ENCODE data around the gene GATD1. TPM values are rescaled to one million over a fixed set of nuclear protein-coding genes. Genes with fewer than 3 reads are reported as not detected.

The GATD1 gene
- total and polyA plus RNA-seq, 10 of the 15 experiments (the other 5 are each of a cell fraction or from before 2014, with no cell fraction given): 1.2 to 92.6 (median 22.3) TPM

DNA sequence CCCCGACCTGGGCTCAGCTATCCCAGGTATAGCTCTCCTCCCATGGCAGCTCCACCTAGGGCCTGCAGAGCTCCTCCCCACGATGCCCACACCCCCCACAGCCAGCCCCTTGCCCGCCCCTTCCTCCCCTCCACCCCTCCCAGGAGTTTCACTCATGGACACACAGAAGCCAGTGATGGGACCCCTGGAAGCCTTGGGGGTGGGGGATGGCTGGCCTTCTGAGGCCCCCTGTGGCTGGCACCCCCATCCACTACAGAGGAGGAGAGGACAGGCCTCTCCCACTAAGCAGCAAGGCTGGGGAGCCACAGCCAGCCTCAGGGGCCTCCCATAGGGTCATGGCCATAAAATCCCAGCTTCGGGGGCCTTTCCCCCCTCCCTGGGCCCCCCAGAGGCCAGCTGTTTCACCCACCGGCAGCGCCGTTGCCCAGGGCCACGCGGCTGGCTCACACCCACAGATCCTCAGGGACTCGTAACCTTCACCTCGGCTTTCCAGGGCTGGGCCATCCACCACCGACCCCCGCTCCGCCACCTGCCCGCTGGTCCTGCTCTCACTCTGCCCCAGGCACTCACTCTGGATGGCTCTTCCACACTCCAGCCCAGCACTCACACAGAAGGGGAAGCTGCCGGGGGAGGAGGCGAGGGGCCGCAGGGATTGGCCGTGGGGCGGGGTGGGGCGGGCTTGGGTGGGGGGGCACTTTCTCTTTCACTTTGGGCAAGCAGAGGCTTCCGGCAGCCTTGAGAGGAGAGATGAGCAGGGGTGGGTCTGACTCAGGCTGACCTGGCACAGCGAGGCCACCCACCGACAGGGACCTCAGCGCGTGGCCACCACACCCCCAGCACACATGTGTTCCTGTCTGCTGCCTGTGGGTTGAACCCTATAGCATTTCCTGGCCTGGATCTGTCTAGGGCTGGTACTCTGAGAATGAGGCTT is 18.6 kb upstream of the GATD1 start:
- peak overlapping the region; percentile 97 for H3K4me3 ChIP-seq
- peaks cover 30% of the 10 kb centered on the region for H3K79me2 ChIP-seq (ENCODE audit: control insufficient read depth, insufficient read depth, low read length)
- peak; percentile 73 for ATAC-seq
- peak overlapping the region; percentile 100 for H3K4me2 ChIP-seq (ENCODE audit: control insufficient read depth, insufficient read depth)
- peak overlapping the region; percentile 80 for H3K9ac ChIP-seq (ENCODE audit: control insufficient read depth, insufficient read depth, low read length)
- ChIA-PET SMC1A (ENCODE audit: uncharacterized antibody, unreplicated experiment) (no interaction called here), CTCF (interaction anchor here (0.6 to 1.6 kb wide), 7 partner anchors 48 to 242 kb away, joined by 3 to 5 read pairs (median 3); partner anchors contain the start of gene TMEM80), POLR2A (interaction anchor here (0.5 to 1.7 kb wide), 11 partner anchors 10 to 144 kb away, joined by 3 to 10 read pairs (median 4); partner anchors contain the start of genes PNPLA2 and RPLP2), RAD21 (ENCODE audit: unreplicated experiment) (interaction anchor here (0.6 to 2.8 kb wide), 9 partner anchors 10 to 260 kb away, joined by 3 to 14 read pairs (median 4); partner anchors contain the start of genes GATD1, HRAS and TMEM80)
- H3K27ac ChIP-seq (ENCODE audit: control insufficient read depth, insufficient read depth): peak overlapping the region; percentile 67
- H3K9me3 ChIP-seq (replicated peaks; ENCODE audit: control insufficient read depth, insufficient read depth, low read length): no peaks in the 10 kb centered on the region
- no peak for FAIRE-seq
- H3K36me3 ChIP-seq (ENCODE audit: control insufficient read depth in 2 of 2, insufficient read depth in 2 of 2, low read length in 1 of 2): peaks cover 0 to 10% of the 10 kb centered on the region in 2 experiments; a peak in 2 of 4 replicates
- no peaks in the 10 kb centered on the region for H4K20me1 ChIP-seq (ENCODE audit: control insufficient read depth, insufficient read depth)
- DNase-seq (ENCODE audit: low read depth, low spot score): no peak
- no peaks in the 10 kb centered on the region for H3K27me3 ChIP-seq (replicated peaks in 1 of 2; ENCODE audit: control insufficient read depth in 2 of 2, insufficient read depth in 2 of 2, low read length in 1 of 2)
- peaks cover 15% of the 10 kb centered on the region for H3K4me1 ChIP-seq (ENCODE audit: control insufficient read depth, insufficient read depth, low read length)
- H2AFZ ChIP-seq (ENCODE audit: control insufficient read depth, low read depth, low read length): peak overlapping the region; percentile 59
- BruUV-seq (replicated peaks): no TSS peak
- in situ Hi-C loops (cut with MboI) (no loop called here), intact Hi-C loops (cut with micrococcal nuclease; ENCODE audit: unreplicated experiment) (loop anchor here (5.0 kb wide), 1 partner anchor 49 kb away; the partner anchor contains the start of gene TALDO1)
- 1% methylated on average over 24 of the region's 26 CpGs for WGBS (ENCODE audit: insufficient coverage, insufficient replicate concordance, low lambda C conversion rate, missing lambda C conversion rate)
- TF ChIP-seq ZSCAN29 (IDR thresholded peaks at IDR 0.05): no peak
- TF ChIP-seq, protein P1, sequence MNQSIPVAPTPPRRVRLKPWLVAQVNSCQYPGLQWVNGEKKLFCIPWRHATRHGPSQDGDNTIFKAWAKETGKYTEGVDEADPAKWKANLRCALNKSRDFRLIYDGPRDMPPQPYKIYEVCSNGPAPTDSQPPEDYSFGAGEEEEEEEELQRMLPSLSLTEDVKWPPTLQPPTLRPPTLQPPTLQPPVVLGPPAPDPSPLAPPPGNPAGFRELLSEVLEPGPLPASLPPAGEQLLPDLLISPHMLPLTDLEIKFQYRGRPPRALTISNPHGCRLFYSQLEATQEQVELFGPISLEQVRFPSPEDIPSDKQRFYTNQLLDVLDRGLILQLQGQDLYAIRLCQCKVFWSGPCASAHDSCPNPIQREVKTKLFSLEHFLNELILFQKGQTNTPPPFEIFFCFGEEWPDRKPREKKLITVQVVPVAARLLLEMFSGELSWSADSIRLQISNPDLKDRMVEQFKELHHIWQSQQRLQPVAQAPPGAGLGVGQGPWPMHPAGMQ (IDR thresholded peaks at IDR 0.05; ENCODE audit: borderline replicate concordance): no peak
- TF ChIP-seq NR2F1 (conservative IDR thresholded peaks at IDR 0.05): peak; percentile 66
- no peak for TF ChIP-seq GATAD2B (conservative IDR thresholded peaks at IDR 0.05; ENCODE audit: low read depth)
- no peak for TF ChIP-seq MYC (IDR thresholded peaks at IDR 0.05; ENCODE audit: insufficient read depth, insufficient read length, insufficient replicate concordance, low read length, severe bottlenecking)
- 0 out of 2 replicates have a peak, but pooled peaks have one; percentile 22 for TF ChIP-seq TCF3 (IDR thresholded peaks at IDR 0.05; ENCODE audit: borderline replicate concordance, insufficient read depth, low read depth, low read length)
- no peak for TF ChIP-seq SUZ12 (IDR thresholded peaks at IDR 0.05; ENCODE audit: unreplicated experiment)
- TF ChIP-seq MXI1 (IDR thresholded peaks at IDR 0.05; ENCODE audit: low read depth, low read length): no peak
- no peak for TF ChIP-seq HCFC1 (IDR thresholded peaks at IDR 0.05; ENCODE audit: low read length)
- 0 out of 2 replicates have a peak, but pooled peaks have one; percentile 38 for TF ChIP-seq DPF2 (IDR thresholded peaks at IDR 0.05)
- no peak for TF ChIP-seq FOXK2 (IDR thresholded peaks at IDR 0.05)
- TF ChIP-seq FOS (IDR thresholded peaks at IDR 0.05; ENCODE audit: borderline replicate concordance, extremely low read depth, insufficient read length): no peak
- TF ChIP-seq, protein P2, sequence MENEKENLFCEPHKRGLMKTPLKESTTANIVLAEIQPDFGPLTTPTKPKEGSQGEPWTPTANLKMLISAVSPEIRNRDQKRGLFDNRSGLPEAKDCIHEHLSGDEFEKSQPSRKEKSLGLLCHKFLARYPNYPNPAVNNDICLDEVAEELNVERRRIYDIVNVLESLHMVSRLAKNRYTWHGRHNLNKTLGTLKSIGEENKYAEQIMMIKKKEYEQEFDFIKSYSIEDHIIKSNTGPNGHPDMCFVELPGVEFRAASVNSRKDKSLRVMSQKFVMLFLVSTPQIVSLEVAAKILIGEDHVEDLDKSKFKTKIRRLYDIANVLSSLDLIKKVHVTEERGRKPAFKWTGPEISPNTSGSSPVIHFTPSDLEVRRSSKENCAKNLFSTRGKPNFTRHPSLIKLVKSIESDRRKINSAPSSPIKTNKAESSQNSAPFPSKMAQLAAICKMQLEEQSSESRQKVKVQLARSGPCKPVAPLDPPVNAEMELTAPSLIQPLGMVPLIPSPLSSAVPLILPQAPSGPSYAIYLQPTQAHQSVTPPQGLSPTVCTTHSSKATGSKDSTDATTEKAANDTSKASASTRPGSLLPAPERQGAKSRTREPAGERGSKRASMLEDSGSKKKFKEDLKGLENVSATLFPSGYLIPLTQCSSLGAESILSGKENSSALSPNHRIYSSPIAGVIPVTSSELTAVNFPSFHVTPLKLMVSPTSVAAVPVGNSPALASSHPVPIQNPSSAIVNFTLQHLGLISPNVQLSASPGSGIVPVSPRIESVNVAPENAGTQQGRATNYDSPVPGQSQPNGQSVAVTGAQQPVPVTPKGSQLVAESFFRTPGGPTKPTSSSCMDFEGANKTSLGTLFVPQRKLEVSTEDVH (IDR thresholded peaks at IDR 0.05; ENCODE audit: low read depth, partially characterized antibody): no peak
- TF ChIP-seq POLR2AphosphoS5 (IDR thresholded peaks at IDR 0.05; ENCODE audit: low read length): peak; percentile 53; the same call in 1 of the 2 replicates
- no peak for TF ChIP-seq HDAC2 (IDR thresholded peaks at IDR 0.05)
- TF ChIP-seq IKZF2 (IDR thresholded peaks at IDR 0.05): peak; percentile 25 to 40; a peak in 1 of 4 replicates
- no peak for TF ChIP-seq KDM1A (IDR thresholded peaks at IDR 0.05; ENCODE audit: borderline replicate concordance)
- no peak; the same call in 1 of the 2 replicates for TF ChIP-seq RUNX3 (IDR thresholded peaks at IDR 0.05; ENCODE audit: low read length)
- peak; percentile 77 for TF ChIP-seq POLR2A (IDR thresholded peaks at IDR 0.05; ENCODE audit: low read depth, low read length)

Measured in GM12878 (cell line).